CD4-positive, alpha-beta T cell treated with Interleukin-15 for 4 hours (primary cell): ENCODE data around the gene FBXO15.
A peak's percentile ranks its signal among the peaks of the same experiment; 100 is the strongest.

ENCODE experiments used
- DNase-seq: peaks from one replicate; pipeline ENCODE4 v3.0.0-alpha.2; 2020; ENCODE audit warnings: low spot score

The FBXO15 gene

GRCh38 chr18:74113711-74114110, 33.9 kb downstream of the FBXO15 start:
- no peak for DNase-seq

DNA sequence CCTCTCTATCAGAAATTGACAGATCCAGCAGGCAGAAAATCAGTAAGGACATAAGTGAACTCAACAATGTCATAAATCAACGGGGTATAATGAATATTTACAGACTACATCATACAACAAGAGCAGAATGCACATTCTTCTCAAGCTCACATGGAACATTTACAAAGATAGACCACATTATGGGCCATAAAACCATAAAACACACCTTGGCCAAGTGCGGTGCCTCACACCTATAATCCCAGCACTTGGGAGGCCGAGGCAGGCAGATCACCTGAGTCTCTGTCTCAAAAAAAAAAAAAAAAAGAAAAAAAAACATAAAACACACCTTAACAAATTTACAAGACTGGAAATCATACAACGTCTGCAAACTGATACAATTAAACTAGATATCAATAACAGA, 36.7 kb downstream of the FBXO15 start:
- DNase-seq: no peak

- no peak for DNase-seq
Observed at GRCh38 chr18:74110149-74110548, 37.5 kb downstream of the FBXO15 start.

DNA sequence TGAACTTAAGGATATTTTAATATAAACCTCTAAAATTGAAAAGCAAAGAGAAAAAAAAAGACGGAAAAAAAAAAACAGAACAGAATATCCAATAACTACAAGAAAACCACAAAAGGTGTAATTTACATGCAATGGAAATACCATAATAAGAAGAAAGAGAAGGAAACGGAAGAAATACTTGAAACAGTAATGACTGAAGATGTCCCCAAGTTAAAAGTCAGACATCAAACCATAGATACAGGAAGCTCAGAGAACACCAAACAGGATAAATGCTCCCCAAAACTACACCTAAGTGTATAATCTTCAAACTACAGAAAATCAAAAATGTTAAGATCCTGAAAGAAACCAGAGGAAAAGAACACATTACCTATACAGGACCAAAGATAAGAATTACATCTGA, 39.2 kb downstream of the FBXO15 start:
- no peak for DNase-seq

- no peak for DNase-seq
Observed at GRCh38 chr18:74097803-74098202, 49.8 kb downstream of the FBXO15 start.

- DNase-seq: no peak
Observed at GRCh38 chr18:74092922-74093321, 54.7 kb downstream of the FBXO15 start.

GRCh38 chr18:74084184-74084855, 63.3 kb downstream of the FBXO15 start:
- no peak for DNase-seq

DNA sequence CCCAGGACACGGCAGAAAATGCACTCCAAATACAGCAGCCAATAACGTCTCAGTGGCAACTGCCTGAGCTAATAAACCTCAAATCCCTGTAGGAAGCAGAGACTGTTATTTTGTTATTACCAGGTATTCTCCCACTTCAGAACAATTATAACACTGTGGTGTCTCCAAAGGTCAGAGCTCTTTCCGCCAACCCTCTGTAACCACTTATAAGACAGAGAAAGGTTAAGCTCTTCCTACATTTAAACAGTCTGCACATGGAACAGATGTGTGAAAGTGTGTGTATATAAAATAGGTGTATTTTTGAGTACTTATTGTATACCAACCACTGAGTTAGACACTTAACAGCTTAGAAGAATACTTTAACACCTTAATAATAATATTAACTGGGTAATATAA, 64.1 kb downstream of the FBXO15 start:
- no peak for DNase-seq

- DNase-seq: peak; percentile 6
Observed at GRCh38 chr18:74082742-74083556, 64.7 kb downstream of the FBXO15 start.

DNA sequence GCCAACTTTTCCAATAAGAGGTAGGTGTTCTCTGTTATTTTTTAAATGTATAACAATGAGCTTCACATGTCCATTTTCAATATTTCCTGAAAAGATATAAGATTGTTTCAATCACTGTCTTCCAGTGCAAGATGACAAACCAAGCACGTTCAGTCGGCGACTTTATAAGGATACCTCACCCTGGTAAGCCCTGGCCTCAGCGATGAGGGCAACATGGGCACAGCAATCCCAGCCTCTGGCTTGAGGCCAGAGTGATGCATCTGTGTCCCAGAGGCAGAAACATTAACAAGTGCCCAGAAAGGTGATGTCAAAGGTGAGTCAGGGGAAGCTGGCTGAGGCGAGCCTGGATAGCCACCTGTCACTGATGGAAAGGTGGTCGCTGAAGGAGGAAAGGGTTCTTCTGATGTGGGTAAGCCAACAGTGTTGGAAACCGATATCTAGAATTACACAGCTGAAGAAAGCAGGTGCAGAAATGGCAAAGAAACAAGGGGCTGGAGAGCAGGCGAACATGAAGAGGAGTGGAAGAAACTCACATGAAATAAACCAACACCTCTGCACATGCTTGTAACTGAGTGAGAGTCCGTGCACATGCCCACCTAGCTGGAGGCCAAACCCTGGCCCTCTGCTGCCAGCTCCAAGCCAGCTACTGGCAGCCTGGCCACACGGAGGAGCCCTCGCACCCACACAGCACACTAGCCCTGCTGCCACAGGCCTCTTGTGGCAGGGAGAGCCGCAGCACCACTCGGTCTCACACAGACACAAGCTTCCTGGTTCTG, 65.5 kb downstream of the FBXO15 start:
- DNase-seq: peak; percentile 53

- DNase-seq: no peak
Observed at GRCh38 chr18:74078257-74078656, 69.4 kb downstream of the FBXO15 start.

DNA sequence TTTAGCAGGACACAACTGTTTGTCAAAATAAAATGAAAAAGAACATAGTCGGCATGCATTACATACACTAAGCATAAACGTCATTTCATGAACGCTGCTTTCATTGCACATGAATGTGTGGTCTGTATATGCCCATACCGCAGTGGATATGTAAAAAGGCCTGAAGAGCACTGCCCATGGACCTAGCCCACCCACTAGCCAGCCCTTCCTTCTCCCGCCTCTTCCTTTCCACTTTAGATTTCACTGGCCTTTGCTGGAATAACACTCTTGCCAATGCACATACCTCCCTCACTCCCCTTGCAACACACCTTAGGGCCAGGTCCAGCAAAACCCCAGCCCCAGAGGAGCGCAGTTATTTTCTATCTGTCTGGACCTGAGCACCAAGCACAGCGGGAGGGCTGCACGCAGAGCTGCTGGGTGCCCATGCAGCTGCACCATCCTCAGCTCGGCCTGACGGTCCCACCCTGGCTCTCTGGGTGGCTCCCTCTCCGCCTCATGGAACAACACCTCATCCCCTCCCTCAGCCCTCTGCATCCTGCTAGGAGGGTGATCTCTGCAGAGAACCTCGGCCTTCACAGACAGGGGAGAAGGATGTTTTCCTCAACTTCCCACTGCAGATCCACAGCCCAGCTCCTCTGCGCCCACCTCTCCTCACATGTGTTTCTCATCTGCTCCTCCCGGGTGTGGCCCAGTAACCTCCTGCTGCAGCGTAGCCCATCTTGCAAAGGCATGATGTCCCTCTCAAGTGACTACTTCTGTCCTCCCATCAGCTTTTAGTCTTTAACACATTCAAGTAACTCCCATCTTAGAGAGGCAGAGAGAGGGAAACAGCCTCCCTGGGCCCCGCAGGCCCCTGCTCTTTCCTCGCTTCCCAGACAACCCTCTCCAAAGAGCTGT, 72.7 kb downstream of the FBXO15 start:
- DNase-seq: no peak

DNA sequence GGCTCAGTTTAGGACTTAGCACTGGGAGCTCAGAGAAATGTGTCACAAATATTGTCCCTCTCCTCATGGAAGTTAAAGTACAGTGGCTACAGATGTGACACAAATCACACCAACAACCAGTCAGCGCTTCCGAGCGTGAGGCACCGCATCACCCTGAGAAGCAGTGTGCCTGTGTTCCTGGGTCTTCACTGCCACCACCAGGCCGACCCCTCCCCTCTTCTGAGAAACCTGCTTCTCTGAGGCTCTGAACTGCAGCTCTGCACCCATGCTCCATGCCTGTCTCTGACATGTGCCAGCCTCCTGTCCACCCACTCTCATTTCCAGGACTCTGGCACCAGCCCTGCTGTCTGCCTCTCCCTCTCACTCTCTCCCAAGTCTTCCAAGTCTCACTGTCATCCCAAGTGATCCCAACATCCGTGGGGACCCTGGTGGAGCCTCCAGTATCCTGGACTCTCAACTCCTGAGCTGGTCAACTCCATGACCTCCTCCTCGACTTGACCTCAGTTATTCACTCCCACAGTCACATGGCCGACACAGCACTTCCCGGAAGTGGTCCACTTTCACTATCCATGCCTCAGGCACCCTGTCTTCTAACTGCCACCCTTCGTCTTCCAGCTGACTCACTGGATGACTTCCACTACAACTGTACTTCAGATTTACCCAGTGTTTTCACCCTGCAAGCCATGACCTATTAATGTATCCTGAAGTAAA, 73.5 kb downstream of the FBXO15 start:
- no peak for DNase-seq

GRCh38 chr18:74069178-74070050, 78.2 kb downstream of the FBXO15 start:
- no peak for DNase-seq

GRCh38 chr18:74068296-74068695, 79.3 kb downstream of the FBXO15 start:
- no peak for DNase-seq

DNA sequence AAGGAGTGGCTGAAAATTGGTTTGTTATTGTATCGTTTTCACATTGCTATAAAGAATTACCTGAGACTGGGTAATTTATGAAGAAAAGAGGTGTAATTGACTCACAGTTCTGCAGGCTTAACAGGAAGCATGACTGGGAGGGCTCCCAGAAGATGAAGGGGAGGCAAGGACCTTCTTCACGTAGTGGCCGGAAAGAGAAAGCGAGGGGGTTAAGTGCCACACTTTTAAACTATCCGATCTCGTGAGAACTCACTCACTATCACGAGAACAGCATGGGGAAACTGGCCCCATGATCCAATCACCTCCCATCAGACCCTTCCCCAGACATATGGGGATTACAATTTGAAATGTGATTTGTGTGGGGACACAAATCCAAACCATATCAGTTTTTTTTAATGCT, 81.6 kb downstream of the FBXO15 start:
- DNase-seq: no peak

- no peak for DNase-seq
Observed at GRCh38 chr18:74065366-74065765, 82.3 kb downstream of the FBXO15 start.

GRCh38 chr18:74064510-74064909, 83.1 kb downstream of the FBXO15 start:
- DNase-seq: no peak

DNA sequence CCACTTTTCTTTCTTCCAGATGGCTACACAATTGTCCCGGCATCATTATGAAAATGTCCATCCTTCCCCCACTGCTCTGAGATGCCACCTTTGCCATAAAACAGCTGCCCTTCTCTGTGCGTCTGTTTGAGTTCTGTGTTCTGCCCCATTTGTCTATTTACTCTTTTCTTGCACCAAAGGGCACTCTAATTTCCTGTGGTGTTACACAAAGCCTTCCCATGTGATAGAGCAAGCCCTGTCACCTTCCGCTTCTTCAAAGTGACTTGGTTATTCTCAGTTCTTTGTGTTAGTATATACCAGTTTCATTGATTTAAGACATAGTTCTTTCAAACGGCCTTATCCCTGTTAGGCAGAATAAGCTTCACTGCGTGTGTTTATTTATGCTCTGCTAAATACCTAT, 84.1 kb downstream of the FBXO15 start:
- DNase-seq: no peak

GRCh38 chr18:74063023-74063422, 84.6 kb downstream of the FBXO15 start:
- peak; percentile 4 for DNase-seq
